HFFc6 (cell line): ENCODE results near the gene NUDT7. TPM values are rescaled to one million over a fixed set of nuclear protein-coding genes. Genes with fewer than 3 reads are reported as not detected.

ENCODE experiments used
- DNase-seq: peaks from one replicate; pipeline ENCODE4 v3.0.0-alpha.2; 2018
- H3K27ac Mint-ChIP-seq: 2 replicates; pipeline ENCODE4 v1.8.0; 2020; ENCODE audit warnings: mild to moderate bottlenecking, mixed read lengths
- H3K27me3 Mint-ChIP-seq: 2 replicates; pipeline ENCODE4 v1.8.0; 2021; ENCODE audit warnings: mild to moderate bottlenecking, moderate library complexity, mixed read lengths; ENCODE audit not compliant: insufficient read depth
- H3K36me3 Mint-ChIP-seq: 2 replicates; pipeline ENCODE4 v1.8.0; 2021; ENCODE audit warnings: low read depth, mixed read lengths
- H3K4me1 Mint-ChIP-seq: 2 replicates; pipeline ENCODE4 v1.8.0; 2020; ENCODE audit warnings: low read depth, mixed read lengths
- H3K4me3 Mint-ChIP-seq: 2 replicates; pipeline ENCODE4 v1.8.0; 2020; ENCODE audit warnings: mild to moderate bottlenecking, moderate library complexity, mixed read lengths
- H3K9me3 Mint-ChIP-seq: 2 replicates; pipeline ENCODE4 v1.8.0; 2020; ENCODE audit warnings: mild to moderate bottlenecking, mixed read lengths
- CTCF ChIP-seq: fragments of 200-600 bp; sonication (generic); IDR thresholded peaks from 2 replicates; pipeline ENCODE4 v1.5.0; 2021; ENCODE audit warnings: antibody characterized with exemption, mild to moderate bottlenecking
- total RNA-seq, 6 experiments: library from RNA; stranded (reverse); fragmentation: NEBNext Ultra II Directional; extraction: Animal tissue kit (Norgen Biotek cat#: 25700); gene quantifications; 2 replicates in 1 of 6; 3 replicates in 5 of 6; pipeline ENCODE4 v1.2.3, GENCODE V29; 2021

NUDT7 gene
- total RNA-seq, 6 experiments from 2014 or later = 0.85 to 1.9 (median 1.1) TPM

GRCh38 chr16:77738706-77739558 lies 16.6 kb downstream of the NUDT7 start:
- Mint-ChIP-seq H3K9me3 (peaks cover 20% of the 10 kb centered on the region), H3K4me3 (no peak overlapping the region), H3K27ac (no peak overlapping the region), H3K27me3 (no peaks in the 10 kb centered on the region; the same call in 1 of the 2 replicates), H3K36me3 (no peaks in the 10 kb centered on the region), H3K4me1 (no peaks in the 10 kb centered on the region)
- DNase-seq = no peak
- TF ChIP-seq CTCF = no peak

- Mint-ChIP-seq H3K27me3 (no peaks in the 10 kb centered on the region; the same call in 1 of the 2 replicates), H3K27ac (no peak overlapping the region), H3K4me1 (no peaks in the 10 kb centered on the region), H3K36me3 (no peaks in the 10 kb centered on the region), H3K4me3 (no peak overlapping the region), H3K9me3 (peaks cover 18% of the 10 kb centered on the region)
- DNase-seq = no peak
- no peak for TF ChIP-seq CTCF
Measured at GRCh38 chr16:77739559-77739892, 17.2 kb downstream of the NUDT7 start.

DNA sequence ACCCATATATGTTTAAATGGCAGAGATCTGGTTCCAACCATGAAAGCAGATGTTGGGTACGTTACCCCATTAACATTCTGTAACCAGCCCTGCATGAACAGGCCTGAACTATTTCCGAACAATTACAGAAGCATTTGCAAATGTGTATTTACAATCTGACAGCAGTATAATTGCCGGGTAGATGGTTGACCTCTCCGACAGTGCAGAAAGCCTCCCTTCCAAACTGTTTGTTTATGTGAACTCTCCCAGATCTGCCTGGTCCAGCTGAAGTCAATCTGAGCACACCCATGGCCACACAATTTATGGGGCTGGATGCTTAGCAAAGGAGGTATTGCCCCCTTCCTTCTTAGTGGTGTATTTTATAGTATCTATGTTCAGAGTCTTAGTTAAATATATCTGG lies 21.8 kb downstream of the NUDT7 start:
- no peak overlapping the region for H3K27ac Mint-ChIP-seq
- no peak for TF ChIP-seq CTCF
- DNase-seq = no peak
- no peaks in the 10 kb centered on the region for H3K36me3 Mint-ChIP-seq
- no peaks in the 10 kb centered on the region for H3K4me1 Mint-ChIP-seq
- no peak overlapping the region for H3K4me3 Mint-ChIP-seq
- peaks cover 32% of the 10 kb centered on the region for H3K9me3 Mint-ChIP-seq
- H3K27me3 Mint-ChIP-seq = no peaks in the 10 kb centered on the region; the same call in 1 of the 2 replicates

- no peaks in the 10 kb centered on the region for H3K36me3 Mint-ChIP-seq
- H3K4me1 Mint-ChIP-seq = no peaks in the 10 kb centered on the region
- no peak for DNase-seq
- H3K4me3 Mint-ChIP-seq = no peak overlapping the region
- peaks cover 32% of the 10 kb centered on the region for H3K9me3 Mint-ChIP-seq
- no peaks in the 10 kb centered on the region; the same call in 1 of the 2 replicates for H3K27me3 Mint-ChIP-seq
- no peak overlapping the region for H3K27ac Mint-ChIP-seq
- no peak for TF ChIP-seq CTCF
Measured at GRCh38 chr16:77745972-77746371, 23.7 kb downstream of the NUDT7 start.

DNA sequence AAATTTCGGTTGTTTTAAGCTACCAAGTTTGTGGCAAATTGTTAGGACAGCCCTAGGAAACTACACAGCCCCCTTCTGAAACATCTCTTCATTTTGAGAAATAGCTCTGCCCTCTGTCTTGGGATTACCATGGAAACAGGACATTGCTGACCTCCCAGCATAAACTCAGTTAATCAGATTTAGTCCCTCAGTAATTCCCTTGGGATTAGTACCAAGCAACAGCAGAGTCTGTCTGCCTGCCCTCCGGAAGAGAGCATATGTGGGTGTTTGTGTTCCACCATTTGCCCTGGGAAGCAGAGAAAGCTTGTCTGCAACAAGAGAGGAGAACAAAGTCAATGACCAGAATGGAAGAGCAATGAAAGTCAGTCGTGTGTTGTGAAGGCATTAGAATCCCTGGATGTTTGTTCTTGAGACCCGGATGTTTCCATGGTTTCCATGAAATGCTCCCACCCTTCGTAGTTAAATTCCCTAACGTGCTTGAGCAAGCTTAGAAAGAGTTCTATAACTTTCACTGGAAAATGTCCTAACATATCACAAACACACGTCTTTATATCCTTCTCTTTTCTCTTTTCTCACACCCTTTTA lies 26.2 kb downstream of the NUDT7 start:
- Mint-ChIP-seq H3K4me1 (no peaks in the 10 kb centered on the region), H3K9me3 (peaks cover 34% of the 10 kb centered on the region), H3K36me3 (no peaks in the 10 kb centered on the region), H3K27me3 (no peaks in the 10 kb centered on the region; the same call in 1 of the 2 replicates), H3K4me3 (no peak overlapping the region), H3K27ac (no peak overlapping the region)
- no peak for DNase-seq
- TF ChIP-seq CTCF = no peak
